Parathyroid adenoma (tissue), 2 donors: ENCODE data around the gene BAIAP2.

Source experiments
- H2AFZ ChIP-seq: fragments of 300-600 bp; sonication (generic); one replicate; pipeline ENCODE4 v1.7.0; 2017; ENCODE audit warnings: antibody characterized with exemption, mild to moderate bottlenecking
- H3K27ac ChIP-seq: fragments of 300-600 bp; sonication (generic); one replicate; pipeline ENCODE4 v1.7.0; 2017
- H3K27me3 ChIP-seq: fragments of 300-600 bp; sonication (generic); one replicate; pipeline ENCODE4 v1.7.0; 2017; ENCODE audit warnings: low read length; ENCODE audit not compliant: control insufficient read depth, insufficient read depth
- H3K36me3 ChIP-seq: fragments of 300-600 bp; sonication (generic); one replicate; pipeline ENCODE4 v1.7.0; 2017; ENCODE audit warnings: low read length; ENCODE audit not compliant: control insufficient read depth, insufficient read depth
- H3K4me1 ChIP-seq: fragments of 300-600 bp; sonication (generic); one replicate; pipeline ENCODE4 v1.7.0; 2017; ENCODE audit warnings: control low read depth
- H3K4me2 ChIP-seq: fragments of 300-600 bp; sonication (generic); one replicate; pipeline ENCODE4 v1.7.0; 2017; ENCODE audit warnings: low read length
- H3K4me3 ChIP-seq: fragments of 300-600 bp; sonication (generic); one replicate; pipeline ENCODE4 v1.7.0; 2017; ENCODE audit warnings: low read depth, low read length
- H3K79me2 ChIP-seq: fragments of 300-600 bp; sonication (generic); one replicate; pipeline ENCODE4 v1.7.0; 2017; ENCODE audit warnings: control low read depth
- H3K9ac ChIP-seq: fragments of 300-600 bp; sonication (generic); one replicate; pipeline ENCODE4 v1.7.0; 2017; ENCODE audit warnings: mild to moderate bottlenecking
- H3K9me3 ChIP-seq: fragments of 300-600 bp; sonication (generic); one replicate; pipeline ENCODE4 v1.7.0; 2017; ENCODE audit warnings: low read length; ENCODE audit not compliant: control insufficient read depth
- TF ChIP-seq, protein P1 (sequence below): fragments of 300-600 bp; sonication (generic); IDR thresholded peaks from one replicate; pipeline ENCODE4 v1.7.0; 2017; ENCODE audit warnings: antibody characterized with exemption, mild to moderate bottlenecking
- donor health status: primary hyperparathyroidism.

BAIAP2 gene

GRCh38 chr17:81085420-81085911 lies 50.5 kb downstream of the BAIAP2 start:
- Histone ChIP-seq H3K79me2 (peaks cover 2% of the 10 kb centered on the region), H3K9ac (no peak overlapping the region), H3K9me3 (no peaks in the 10 kb centered on the region), H3K27me3 (no peaks in the 10 kb centered on the region), H2AFZ (no peak overlapping the region), H3K36me3 (no peaks in the 10 kb centered on the region), H3K4me1 (peaks cover 8% of the 10 kb centered on the region), H3K4me3 (no peak overlapping the region), H3K27ac (no peak overlapping the region), H3K4me2 (no peak overlapping the region)
- TF ChIP-seq, protein P1, sequence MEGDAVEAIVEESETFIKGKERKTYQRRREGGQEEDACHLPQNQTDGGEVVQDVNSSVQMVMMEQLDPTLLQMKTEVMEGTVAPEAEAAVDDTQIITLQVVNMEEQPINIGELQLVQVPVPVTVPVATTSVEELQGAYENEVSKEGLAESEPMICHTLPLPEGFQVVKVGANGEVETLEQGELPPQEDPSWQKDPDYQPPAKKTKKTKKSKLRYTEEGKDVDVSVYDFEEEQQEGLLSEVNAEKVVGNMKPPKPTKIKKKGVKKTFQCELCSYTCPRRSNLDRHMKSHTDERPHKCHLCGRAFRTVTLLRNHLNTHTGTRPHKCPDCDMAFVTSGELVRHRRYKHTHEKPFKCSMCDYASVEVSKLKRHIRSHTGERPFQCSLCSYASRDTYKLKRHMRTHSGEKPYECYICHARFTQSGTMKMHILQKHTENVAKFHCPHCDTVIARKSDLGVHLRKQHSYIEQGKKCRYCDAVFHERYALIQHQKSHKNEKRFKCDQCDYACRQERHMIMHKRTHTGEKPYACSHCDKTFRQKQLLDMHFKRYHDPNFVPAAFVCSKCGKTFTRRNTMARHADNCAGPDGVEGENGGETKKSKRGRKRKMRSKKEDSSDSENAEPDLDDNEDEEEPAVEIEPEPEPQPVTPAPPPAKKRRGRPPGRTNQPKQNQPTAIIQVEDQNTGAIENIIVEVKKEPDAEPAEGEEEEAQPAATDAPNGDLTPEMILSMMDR, result no peak

GRCh38 chr17:81086789-81087551 lies 52.0 kb downstream of the BAIAP2 start:
- Histone ChIP-seq H3K4me2 (no peak overlapping the region), H3K79me2 (peaks cover 2% of the 10 kb centered on the region), H2AFZ (no peak overlapping the region), H3K27ac (no peak overlapping the region), H3K4me1 (peaks cover 8% of the 10 kb centered on the region), H3K9ac (no peak overlapping the region), H3K9me3 (no peaks in the 10 kb centered on the region), H3K27me3 (no peaks in the 10 kb centered on the region), H3K36me3 (no peaks in the 10 kb centered on the region), H3K4me3 (no peak overlapping the region)
- TF ChIP-seq, protein P1, result no peak

- Histone ChIP-seq H3K4me3 (no peak overlapping the region), H3K9me3 (no peaks in the 10 kb centered on the region), H3K36me3 (no peaks in the 10 kb centered on the region), H3K4me2 (no peak overlapping the region), H3K79me2 (no peaks in the 10 kb centered on the region), H3K4me1 (no peaks in the 10 kb centered on the region), H3K27me3 (no peaks in the 10 kb centered on the region), H3K9ac (no peak overlapping the region), H3K27ac (no peak overlapping the region), H2AFZ (no peak overlapping the region)
- TF ChIP-seq, protein P1, result no peak
Measured at GRCh38 chr17:81090361-81091136, 55.6 kb downstream of the BAIAP2 start.

DNA sequence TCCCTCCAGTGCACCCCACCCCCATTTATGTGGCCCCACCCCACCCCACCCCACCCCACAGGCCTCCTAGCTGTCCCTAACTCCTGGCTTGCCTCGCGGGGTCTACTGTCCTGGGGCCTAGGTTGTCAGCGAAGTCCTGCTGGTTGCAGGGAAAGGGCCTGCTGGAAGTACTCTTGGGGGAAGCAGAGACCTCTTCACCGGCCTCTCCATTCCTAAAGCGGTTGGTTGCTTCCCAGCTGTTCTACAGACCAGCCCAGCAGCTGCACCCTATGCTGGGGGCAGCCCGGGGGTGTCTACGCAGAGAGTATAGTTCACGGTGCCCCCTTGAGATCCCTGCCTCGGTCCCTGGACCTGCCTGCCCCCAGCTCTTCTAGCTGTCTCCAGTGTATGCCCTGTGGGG lies 56.2 kb downstream of the BAIAP2 start:
- no peaks in the 10 kb centered on the region for H3K36me3 ChIP-seq
- H2AFZ ChIP-seq, result no peak overlapping the region
- no peaks in the 10 kb centered on the region for H3K4me1 ChIP-seq
- no peak overlapping the region for H3K4me2 ChIP-seq
- H3K79me2 ChIP-seq, result no peaks in the 10 kb centered on the region
- H3K9ac ChIP-seq, result no peak overlapping the region
- H3K27ac ChIP-seq, result no peak overlapping the region
- no peaks in the 10 kb centered on the region for H3K27me3 ChIP-seq
- TF ChIP-seq, protein P1, result no peak
- H3K9me3 ChIP-seq, result no peaks in the 10 kb centered on the region
- no peak overlapping the region for H3K4me3 ChIP-seq
